HCT116 (cell line): Measurements from ENCODE around the gene KRT85. TPM values are rescaled to one million over a fixed set of nuclear protein-coding genes. Genes with fewer than 3 reads are reported as not detected.

ENCODE experiments used
- ATAC-seq: fragments of 200-7000 bp; cut with Tn5 transposase; 2 replicates; pipeline ENCODE4 v1.9.1; 2020; ENCODE audit warnings: mild to moderate bottlenecking, moderate library complexity
- BruUV-seq: library from RNA; stranded (reverse); fragments of 400-500 nt; replicated peaks from 2 replicates; lab custom pipeline; 2021; lab: Mats Ljungman, UMichigan
- CTCF ChIA-PET: fragments of 300-600 bp; sonication (Branson Sonifier 250); formaldehyde crosslinking; loops from one replicate; lab custom pipeline; 2021; ENCODE audit warnings: antibody characterized with exemption; lab: Charles Lee
- POLR2A ChIA-PET: fragments of 300-600, 350-600 bp; sonication (Branson Sonifier 250); formaldehyde crosslinking; loops from one replicate; lab custom pipeline; 2021; ENCODE audit warnings: antibody characterized with exemption; lab: Charles Lee
- RAD21 ChIA-PET, 2 experiments: fragments of 300-600 bp; sonication (Branson Sonifier 250); formaldehyde crosslinking; loops; one replicate each; lab custom pipeline; 2023; ENCODE audit warnings: low total read pairs in 2 of 2; ENCODE audit not compliant: uncharacterized antibody in 2 of 2, unreplicated experiment in 2 of 2, low non-redundant PET in 1 of 2; lab: Charles Lee
- DNase-seq: peaks from one replicate; pipeline ENCODE4 v3.0.0-alpha.2; 2010; ENCODE audit warnings: low read depth, low spot score
- H2AFZ ChIP-seq: fragments of 200-600 bp; shearing (Covaris generic), sonication (generic); 2 replicates; pipeline ENCODE4 v1.6.1; 2017; ENCODE audit warnings: low read depth, mixed run types, mixed read lengths, antibody characterized with exemption, low read length; ENCODE audit not compliant: poor library complexity, severe bottlenecking
- H3K27ac ChIP-seq: 2 replicates; pipeline ENCODE4 v1.5.1; 2012; ENCODE audit warnings: low read depth, low read length
- H3K27me3 ChIP-seq: fragments of 200-600 bp; sonication (generic); 2 replicates; pipeline ENCODE4 v1.6.1; 2016; ENCODE audit warnings: mixed run types, low read length, mixed read lengths; ENCODE audit not compliant: insufficient read depth
- H3K36me3 ChIP-seq, 2 experiments: fragments of 200-500 bp in 1 of 2; fragments of 200-600 bp in 1 of 2; sonication (Bioruptor generic) in 1 of 2; sonication (generic) in 1 of 2; 2 replicates each; pipeline versions ENCODE4 v1.5.1 to v1.6.1; 2014 to 2016; ENCODE audit warnings: low read length in 2 of 2, inconsistent platforms in 1 of 2, mixed read lengths in 1 of 2, mixed run types in 1 of 2; ENCODE audit not compliant: insufficient read depth in 2 of 2, control insufficient read depth in 1 of 2
- H3K4me1 ChIP-seq, 2 experiments: fragments of 200-600 bp in 1 of 2; sonication (generic) in 1 of 2; 2 replicates each; pipeline versions ENCODE4 v1.5.1 to v1.6.1; 2012 to 2017; ENCODE audit warnings: low read length in 2 of 2, inconsistent platforms in 1 of 2, mild to moderate bottlenecking in 1 of 2, mixed read lengths in 1 of 2, mixed run types in 1 of 2, moderate library complexity in 1 of 2; ENCODE audit not compliant: insufficient read depth in 2 of 2, control insufficient read depth in 1 of 2
- H3K4me2 ChIP-seq: fragments of 200-600 bp; sonication (generic); 2 replicates; pipeline ENCODE4 v1.6.1; 2017; ENCODE audit warnings: mixed run types, low read length, mixed read lengths
- H3K4me3 ChIP-seq, 2 experiments: fragments of 200-600 bp in 1 of 2; sonication (generic) in 1 of 2; replicated peaks in 1 of 2; 2 replicates each; pipeline ENCODE4 v1.5.1; 2011 to 2016; ENCODE audit warnings: low read length in 2 of 2, control low read depth in 1 of 2, low read depth in 1 of 2, mild to moderate bottlenecking in 1 of 2, mixed read lengths in 1 of 2, mixed run types in 1 of 2
- H3K79me2 ChIP-seq: fragments of 200-600 bp; sonication (generic); 2 replicates; pipeline ENCODE4 v1.6.1; 2017; ENCODE audit warnings: mild to moderate bottlenecking, mixed run types, low read length, moderate library complexity, mixed read lengths; ENCODE audit not compliant: insufficient read depth
- H3K9ac ChIP-seq: fragments of 200-600 bp; sonication (generic); 2 replicates; pipeline ENCODE4 v1.6.1; 2016; ENCODE audit warnings: low read length, mixed read lengths
- H3K9me2 ChIP-seq: fragments of 200-600 bp; sonication (generic), shearing (Covaris generic); 2 replicates; pipeline ENCODE4 v1.6.1; 2017; ENCODE audit warnings: mixed run types, mild to moderate bottlenecking, moderate library complexity; ENCODE audit not compliant: insufficient read depth
- H3K9me3 ChIP-seq, 2 experiments: fragments of 200-500 bp in 1 of 2; fragments of 200-600 bp in 1 of 2; sonication (Bioruptor generic) in 1 of 2; sonication (generic) in 1 of 2; 2 replicates each; pipeline ENCODE4 v1.6.1; 2014 to 2017; ENCODE audit warnings: low read length in 2 of 2, mixed read lengths in 2 of 2, inconsistent platforms in 1 of 2, low read depth in 1 of 2, mild to moderate bottlenecking in 1 of 2, mixed run types in 1 of 2, moderate library complexity in 1 of 2; ENCODE audit not compliant: control insufficient read depth in 1 of 2, insufficient read depth in 1 of 2
- H4K20me1 ChIP-seq: fragments of 200-600 bp; sonication (generic), shearing (Covaris generic); 2 replicates; pipeline ENCODE4 v1.6.1; 2017; ENCODE audit warnings: mixed run types, mild to moderate bottlenecking, moderate library complexity; ENCODE audit not compliant: insufficient read depth
- ATF3 ChIP-seq: IDR thresholded peaks from 2 replicates; pipeline ENCODE4 v1.6.1; 2012
- CBX3 ChIP-seq: IDR thresholded peaks from 2 replicates; pipeline ENCODE4 v1.6.1; 2012; ENCODE audit warnings: low read depth
- CEBPB ChIP-seq: IDR thresholded peaks from 2 replicates; pipeline ENCODE4 v1.6.1; 2012; ENCODE audit warnings: low read depth
- ELF1 ChIP-seq: IDR thresholded peaks from 2 replicates; pipeline ENCODE4 v1.6.1; 2012; ENCODE audit warnings: low read depth, borderline replicate concordance
- EZH2 ChIP-seq: fragments of 200-600 bp; sonication (generic); IDR thresholded peaks from 2 replicates; pipeline ENCODE4 v1.6.1; 2017; ENCODE audit warnings: antibody characterized with exemption, mixed run types
- MAX ChIP-seq: IDR thresholded peaks from 2 replicates; pipeline ENCODE4 v1.6.1; 2012
- POLR2A ChIP-seq: IDR thresholded peaks from 2 replicates; pipeline ENCODE4 v1.7.0; 2011; ENCODE audit warnings: borderline replicate concordance; ENCODE audit not compliant: insufficient read depth, insufficient read length; ENCODE audit errors: extremely low read depth
- POLR2AphosphoS5 ChIP-seq: IDR thresholded peaks from 2 replicates; pipeline ENCODE4 v1.6.1; 2011; ENCODE audit warnings: mild to moderate bottlenecking, low read depth, low read length, moderate library complexity
- RAD21 ChIP-seq: IDR thresholded peaks from 2 replicates; pipeline ENCODE4 v1.6.1; 2012; ENCODE audit warnings: low read depth, mild to moderate bottlenecking
- SIN3A ChIP-seq: IDR thresholded peaks from 2 replicates; pipeline ENCODE4 v1.6.1; 2012; ENCODE audit warnings: low read depth
- SP1 ChIP-seq: IDR thresholded peaks from 2 replicates; pipeline ENCODE4 v1.6.1; 2012; ENCODE audit warnings: low read depth
- TCF7L2 ChIP-seq: IDR thresholded peaks from 2 replicates; pipeline ENCODE4 v1.7.0; 2011; ENCODE audit warnings: borderline replicate concordance, inconsistent platforms; ENCODE audit not compliant: insufficient read depth, insufficient read length; ENCODE audit errors: extremely low read depth
- YY1 ChIP-seq: IDR thresholded peaks from 2 replicates; pipeline ENCODE4 v1.6.1; 2011; ENCODE audit warnings: low read length, low read depth, moderate library complexity, mild to moderate bottlenecking; ENCODE audit not compliant: insufficient replicate concordance; ENCODE audit errors: extremely low read depth
- ZBTB33 ChIP-seq: IDR thresholded peaks from 2 replicates; pipeline ENCODE4 v1.6.1; 2011; ENCODE audit warnings: mild to moderate bottlenecking, low read length, moderate library complexity; ENCODE audit not compliant: insufficient replicate concordance; ENCODE audit errors: extremely low read depth
- intact Hi-C: fragments of 100-400 bp; cut with micrococcal nuclease; formaldehyde crosslinking; loops from 2 replicates; pipeline ENCODE4 v1.10.0; 2022
- total RNA-seq: library from RNA; stranded (reverse); gene quantifications from one replicate; pipeline ENCODE4 v1.2.1, GENCODE V29; 2021; ENCODE audit not compliant: unreplicated experiment

Gene KRT85
- total RNA-seq, 1 experiment from 2014 or later, result not detected

GRCh38 chr12:52312086-52312485 lies 55.2 kb downstream of the KRT85 start:
- DNase-seq (no peak), ATAC-seq (no peak)
- RAD21 ChIA-PET, result no interaction called here
- POLR2A ChIA-PET, result interaction anchor here (1.7 kb wide), 1 partner anchor 31 kb away, joined by 4 read pairs; no protein-coding TSS in a partner anchor
- Histone ChIP-seq H3K36me3 (no peaks in the 10 kb centered on the region), H3K9ac (no peak overlapping the region), H3K27me3 (no peaks in the 10 kb centered on the region), H3K79me2 (no peaks in the 10 kb centered on the region), H3K9me3 (no peaks in the 10 kb centered on the region), H3K4me3 (no peak overlapping the region), H3K4me2 (no peak overlapping the region), H4K20me1 (no peaks in the 10 kb centered on the region), H3K9me2 (no peaks in the 10 kb centered on the region), H2AFZ (no peak overlapping the region), H3K27ac (no peak overlapping the region), H3K4me1 (peaks cover 10 to 29% of the 10 kb centered on the region in 2 experiments)
- CTCF ChIA-PET, result interaction anchor here (0.7 to 2.7 kb wide), 4 partner anchors 8 to 155 kb away, joined by 3 to 17 read pairs (median 6); no protein-coding TSS in a partner anchor
- TF ChIP-seq MAX (no peak), TCF7L2 (no peak), CEBPB (no peak), ATF3 (no peak), ZBTB33 (no peak), SIN3A (no peak), CBX3 (no peak), POLR2A (no peak), ELF1 (no peak), SP1 (no peak), EZH2 (no peak), YY1 (no peak), POLR2AphosphoS5 (no peak), RAD21 (no peak)
- BruUV-seq, result no TSS peak
- intact Hi-C loops, result no loop called here
